ENCODE results near the gene GPR18. TPM values are rescaled to one million over a fixed set of nuclear protein-coding genes. Genes with fewer than 3 reads are reported as not detected.

Gene GPR18
- total and polyA plus RNA-seq, 7 experiments from 2014 or later, result 11.5 to 40.4 (median 27.9) TPM

GRCh38 chr13:99278200-99278599 lies 20.0 kb upstream of the GPR18 start:
- Histone ChIP-seq H3K4me1 (ENCODE audit: control insufficient read depth in 2 of 2, insufficient read depth in 2 of 2, low read length in 2 of 2) (peaks cover 78 to 88% of the 10 kb centered on the region in 2 donors), H3K9me3 (ENCODE audit: control insufficient read depth in 2 of 3, low read length in 3 of 3) (no peaks in the 10 kb centered on the region), H3K36me3 (ENCODE audit: control insufficient read depth in 2 of 3, insufficient read depth in 3 of 3, low read length in 3 of 3) (no peaks in the 10 kb centered on the region), H3K4me3 (ENCODE audit: low read length) (no peak overlapping the region), H3K27ac (ENCODE audit: low read depth, low read length) (no peak overlapping the region), H3K27me3 (ENCODE audit: control insufficient read depth in 2 of 2, insufficient read depth in 2 of 2, low read length in 2 of 2) (no peaks in the 10 kb centered on the region)
- H3K27ac Mint-ChIP-seq, result peak overlapping the region in 6 of 9 donors; percentile 22 to 96 (median 59)
- peak overlapping the region in 3 of 10 donors; percentile 1 to 29 (median 8) for H3K4me3 Mint-ChIP-seq
- ChIA-PET CTCF (interaction anchor here (1.0 to 1.5 kb wide), 3 partner anchors 16 to 158 kb away, joined by 3 to 7 read pairs (median 5); no protein-coding TSS in a partner anchor), POLR2A (interaction anchor here (0.7 to 12.2 kb wide), 5 partner anchors 9 to 162 kb away, joined by 3 to 208 read pairs (median 8); partner anchors contain the start of gene GPR183)
- ATAC-seq (no peak), DNase-seq (no peak)
- H3K9me3 Mint-ChIP-seq, result peaks cover 0 to 2% (median 0%) of the 10 kb centered on the region in 11 donors
- peaks cover 0 to 39% (median 23%) of the 10 kb centered on the region in 5 donors for H3K36me3 Mint-ChIP-seq
- intact Hi-C loops (cut with micrococcal nuclease), result no loop called here
- H3K27me3 Mint-ChIP-seq, result no peaks in the 10 kb centered on the region
- H3K4me1 Mint-ChIP-seq, result peaks cover 71 to 100% (median 96%) of the 10 kb centered on the region in 7 donors

GRCh38 chr13:99277629-99278028 lies 19.4 kb upstream of the GPR18 start:
- H3K27ac ChIP-seq (ENCODE audit: low read depth, low read length), result no peak overlapping the region
- H3K36me3 Mint-ChIP-seq, result peaks cover 3 to 44% (median 28%) of the 10 kb centered on the region in 5 donors
- DNase-seq (no peak), ATAC-seq (no peak)
- intact Hi-C loops (cut with micrococcal nuclease), result no loop called here
- H3K27me3 Mint-ChIP-seq, result no peaks in the 10 kb centered on the region
- H3K4me3 ChIP-seq (ENCODE audit: low read length), result no peak overlapping the region
- H3K4me1 Mint-ChIP-seq, result peaks cover 68 to 100% (median 96%) of the 10 kb centered on the region in 7 donors
- peaks cover 0 to 1% (median 0%) of the 10 kb centered on the region in 3 experiments for H3K36me3 ChIP-seq (ENCODE audit: control insufficient read depth in 2 of 3, insufficient read depth in 3 of 3, low read length in 3 of 3)
- H3K4me1 ChIP-seq (ENCODE audit: control insufficient read depth in 2 of 2, insufficient read depth in 2 of 2, low read length in 2 of 2), result peaks cover 72 to 86% of the 10 kb centered on the region in 2 donors
- H3K9me3 ChIP-seq (ENCODE audit: control insufficient read depth in 2 of 3, low read length in 3 of 3), result peaks cover 0 to 2% (median 0%) of the 10 kb centered on the region in 3 experiments
- peaks cover 0 to 5% (median 2%) of the 10 kb centered on the region in 11 donors for H3K9me3 Mint-ChIP-seq
- ChIA-PET POLR2A (interaction anchor here (0.7 to 12.2 kb wide), 3 partner anchors 25 to 163 kb away, joined by 3 to 208 read pairs (median 3); partner anchors contain the start of gene GPR183), CTCF (interaction anchor here (0.7 to 1.1 kb wide), 3 partner anchors 26 to 159 kb away, joined by 3 to 7 read pairs (median 3); no protein-coding TSS in a partner anchor)
- H3K27me3 ChIP-seq (ENCODE audit: control insufficient read depth in 2 of 2, insufficient read depth in 2 of 2, low read length in 2 of 2), result no peaks in the 10 kb centered on the region
- peak overlapping the region in 6 of 10 donors; percentile 5 to 55 (median 34) for H3K4me3 Mint-ChIP-seq
- H3K27ac Mint-ChIP-seq, result peak overlapping the region in 8 of 9 donors; percentile 29 to 96 (median 78)

- no peaks in the 10 kb centered on the region for H3K27me3 ChIP-seq (ENCODE audit: control insufficient read depth in 2 of 2, insufficient read depth in 2 of 2, low read length in 2 of 2)
- intact Hi-C loops (cut with micrococcal nuclease), result no loop called here
- peaks cover 0 to 6% (median 3%) of the 10 kb centered on the region in 11 donors for H3K9me3 Mint-ChIP-seq
- peaks cover 65 to 100% (median 96%) of the 10 kb centered on the region in 7 donors for H3K4me1 Mint-ChIP-seq
- peaks cover 4 to 52% (median 35%) of the 10 kb centered on the region in 5 donors for H3K36me3 Mint-ChIP-seq
- peaks cover 0 to 5% (median 0%) of the 10 kb centered on the region in 3 experiments for H3K36me3 ChIP-seq (ENCODE audit: control insufficient read depth in 2 of 3, insufficient read depth in 3 of 3, low read length in 3 of 3)
- peaks cover 0 to 7% (median 0%) of the 10 kb centered on the region in 3 experiments for H3K9me3 ChIP-seq (ENCODE audit: control insufficient read depth in 2 of 3, low read length in 3 of 3)
- ATAC-seq (no peak), DNase-seq (no peak)
- CTCF ChIA-PET, result interaction anchor here (0.7 to 3.6 kb wide), 6 partner anchors 11 to 159 kb away, joined by 3 to 35 read pairs (median 4); no protein-coding TSS in a partner anchor
- H3K4me1 ChIP-seq (ENCODE audit: control insufficient read depth in 2 of 2, insufficient read depth in 2 of 2, low read length in 2 of 2), result peaks cover 64 to 86% of the 10 kb centered on the region in 2 donors
- peak overlapping the region in 8 of 9 donors; percentile 27 to 94 (median 81) for H3K27ac Mint-ChIP-seq
- H3K27me3 Mint-ChIP-seq, result no peaks in the 10 kb centered on the region
- H3K4me3 ChIP-seq (ENCODE audit: low read length), result no peak overlapping the region
- peak overlapping the region; percentile 38 for H3K27ac ChIP-seq (ENCODE audit: low read depth, low read length)
- H3K4me3 Mint-ChIP-seq, result peak overlapping the region in 6 of 10 donors; percentile 6 to 76 (median 42)
- POLR2A ChIA-PET, result interaction anchor here (0.6 to 4.4 kb wide), 10 partner anchors 8 to 81 kb away, joined by 3 to 26 read pairs (median 4); partner anchors contain the start of gene GPR183
Measured at GRCh38 chr13:99276706-99277105, 18.5 kb upstream of the GPR18 start.

- H3K4me1 ChIP-seq (ENCODE audit: control insufficient read depth in 2 of 2, insufficient read depth in 2 of 2, low read length in 2 of 2), result peaks cover 61 to 89% of the 10 kb centered on the region in 2 donors
- Mint-ChIP-seq H3K9me3 (peaks cover 0 to 6% (median 3%) of the 10 kb centered on the region in 11 donors), H3K36me3 (peaks cover 4 to 51% (median 32%) of the 10 kb centered on the region in 5 donors), H3K4me3 (peak overlapping the region; percentile 31 to 77 (median 67)), H3K27ac (peak overlapping the region; percentile 83 to 95 (median 92)), H3K4me1 (peaks cover 64 to 100% (median 98%) of the 10 kb centered on the region in 7 donors), H3K27me3 (no peaks in the 10 kb centered on the region)
- peak overlapping the region; percentile 49 for H3K27ac ChIP-seq (ENCODE audit: low read depth, low read length)
- peaks cover 0 to 5% (median 0%) of the 10 kb centered on the region in 3 experiments for H3K36me3 ChIP-seq (ENCODE audit: control insufficient read depth in 2 of 3, insufficient read depth in 3 of 3, low read length in 3 of 3)
- peak overlapping the region; percentile 5 for H3K4me3 ChIP-seq (ENCODE audit: low read length)
- peaks cover 0 to 7% (median 0%) of the 10 kb centered on the region in 3 experiments for H3K9me3 ChIP-seq (ENCODE audit: control insufficient read depth in 2 of 3, low read length in 3 of 3)
- DNase-seq, result peak in 4 of 9 donors; percentile 33 to 41 (median 38)
- intact Hi-C loops (cut with micrococcal nuclease), result no loop called here
- ChIA-PET POLR2A (interaction anchor here (0.5 to 4.4 kb wide), 19 partner anchors 8 to 160 kb away, joined by 3 to 26 read pairs (median 6); partner anchors contain the start of genes GPR183 and UBAC2), CTCF (interaction anchor here (0.5 to 3.6 kb wide), 13 partner anchors 9 to 371 kb away, joined by 3 to 35 read pairs (median 4); no protein-coding TSS in a partner anchor)
- no peaks in the 10 kb centered on the region for H3K27me3 ChIP-seq (ENCODE audit: control insufficient read depth in 2 of 2, insufficient read depth in 2 of 2, low read length in 2 of 2)
- ATAC-seq, result peak; percentile 52
Measured at GRCh38 chr13:99275093-99275469, 16.9 kb upstream of the GPR18 start.

GRCh38 chr13:99273128-99273527 lies 14.9 kb upstream of the GPR18 start:
- intact Hi-C loops (cut with micrococcal nuclease), result loop anchor here in 1 of 2 donors (5.0 kb wide), 1 partner anchor 34 kb away; the partner anchor contains the start of gene GPR183
- peak overlapping the region; percentile 55 for H3K27ac ChIP-seq (ENCODE audit: low read depth, low read length)
- POLR2A ChIA-PET, result interaction anchor here (0.8 to 7.4 kb wide), 8 partner anchors 12 to 138 kb away, joined by 3 to 94 read pairs (median 4); partner anchors contain the start of gene GPR183
- peaks cover 0 to 5% (median 3%) of the 10 kb centered on the region in 3 experiments for H3K36me3 ChIP-seq (ENCODE audit: control insufficient read depth in 2 of 3, insufficient read depth in 3 of 3, low read length in 3 of 3)
- Mint-ChIP-seq H3K4me3 (peak overlapping the region in 4 of 10 donors; percentile 21 to 50 (median 34)), H3K27me3 (no peaks in the 10 kb centered on the region), H3K36me3 (peaks cover 4 to 38% (median 26%) of the 10 kb centered on the region in 5 donors), H3K4me1 (peaks cover 48 to 94% (median 83%) of the 10 kb centered on the region in 7 donors), H3K27ac (peak overlapping the region; percentile 76 to 95 (median 92)), H3K9me3 (peaks cover 0 to 6% (median 3%) of the 10 kb centered on the region in 11 donors)
- no peaks in the 10 kb centered on the region for H3K27me3 ChIP-seq (ENCODE audit: control insufficient read depth in 2 of 2, insufficient read depth in 2 of 2, low read length in 2 of 2)
- peaks cover 0 to 7% (median 0%) of the 10 kb centered on the region in 3 experiments for H3K9me3 ChIP-seq (ENCODE audit: control insufficient read depth in 2 of 3, low read length in 3 of 3)
- peaks cover 49 to 74% of the 10 kb centered on the region in 2 donors for H3K4me1 ChIP-seq (ENCODE audit: control insufficient read depth in 2 of 2, insufficient read depth in 2 of 2, low read length in 2 of 2)
- CTCF ChIA-PET, result interaction anchor here (0.6 to 10.8 kb wide), 9 partner anchors 32 to 164 kb away, joined by 3 to 258 read pairs (median 4); no protein-coding TSS in a partner anchor
- no peak overlapping the region for H3K4me3 ChIP-seq (ENCODE audit: low read length)
- DNase-seq (no peak), ATAC-seq (peak; percentile 52)

DNA sequence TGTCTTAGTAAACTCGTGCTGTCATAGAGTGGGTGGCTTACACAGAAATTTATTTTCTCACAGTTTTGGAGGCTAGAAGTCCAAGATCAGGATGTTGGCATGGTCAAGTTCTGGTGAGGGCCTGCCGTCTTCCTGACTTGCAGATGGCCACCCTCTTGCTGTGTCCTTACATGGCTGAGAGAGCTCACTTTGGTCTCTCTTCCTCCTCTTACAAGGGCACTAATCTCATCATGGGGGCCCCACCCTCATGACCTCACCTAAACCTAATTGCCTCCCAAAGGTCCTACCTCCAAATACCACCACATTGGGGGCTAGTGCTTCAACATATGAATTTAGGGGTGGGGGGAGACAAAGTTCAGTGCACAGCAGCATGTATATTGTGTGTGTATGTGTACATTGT lies 14.3 kb upstream of the GPR18 start:
- Histone ChIP-seq H3K27me3 (ENCODE audit: control insufficient read depth in 2 of 2, insufficient read depth in 2 of 2, low read length in 2 of 2) (no peaks in the 10 kb centered on the region), H3K4me1 (ENCODE audit: control insufficient read depth in 2 of 2, insufficient read depth in 2 of 2, low read length in 2 of 2) (peaks cover 49 to 67% of the 10 kb centered on the region in 2 donors), H3K9me3 (ENCODE audit: control insufficient read depth in 2 of 3, low read length in 3 of 3) (peaks cover 0 to 7% (median 0%) of the 10 kb centered on the region in 3 experiments), H3K4me3 (ENCODE audit: low read length) (no peak overlapping the region), H3K36me3 (ENCODE audit: control insufficient read depth in 2 of 3, insufficient read depth in 3 of 3, low read length in 3 of 3) (peaks cover 0 to 10% (median 3%) of the 10 kb centered on the region in 3 experiments), H3K27ac (ENCODE audit: low read depth, low read length) (peak overlapping the region; percentile 46)
- intact Hi-C loops (cut with micrococcal nuclease), result loop anchor here in 1 of 2 donors (5.0 kb wide), 1 partner anchor 35 kb away; the partner anchor contains the start of gene GPR183
- H3K4me1 Mint-ChIP-seq, result peaks cover 43 to 87% (median 77%) of the 10 kb centered on the region in 7 donors
- ChIA-PET CTCF (interaction anchor here (0.7 to 10.8 kb wide), 14 partner anchors 25 to 334 kb away, joined by 3 to 258 read pairs (median 12); partner anchors contain the start of genes GPR183 and UBAC2), POLR2A (interaction anchor here (0.8 to 7.4 kb wide), 15 partner anchors 13 to 230 kb away, joined by 3 to 94 read pairs (median 6); partner anchors contain the start of genes GPR183 and UBAC2)
- no peaks in the 10 kb centered on the region for H3K27me3 Mint-ChIP-seq
- H3K9me3 Mint-ChIP-seq, result peaks cover 0 to 6% (median 3%) of the 10 kb centered on the region in 11 donors
- peak overlapping the region in 8 of 9 donors; percentile 90 to 95 (median 92) for H3K27ac Mint-ChIP-seq
- DNase-seq, result no peak
- H3K36me3 Mint-ChIP-seq, result peaks cover 4 to 37% (median 26%) of the 10 kb centered on the region in 5 donors
- H3K4me3 Mint-ChIP-seq, result peak overlapping the region in 4 of 10 donors; percentile 4 to 58 (median 49)
- ATAC-seq, result no peak
